Keratinocyte (primary cell): ENCODE results near the gene FHL3. TPM values are rescaled to one million over a fixed set of nuclear protein-coding genes. Genes with fewer than 3 reads are reported as not detected.

Source experiments
- DNase-seq: peaks from one replicate; pipeline ENCODE4 v3.0.0-alpha.2; 2011; ENCODE audit warnings: low read depth, missing footprints, low spot score
- FAIRE-seq: peaks from 2 replicates; lab custom pipeline; 2011; peaks lifted over from hg19 to GRCh38; lab: Jason Lieb, UNC
- H2AFZ ChIP-seq: 2 replicates; pipeline ENCODE4 v1.6.0; 2012; ENCODE audit warnings: low read length, control low read depth, inconsistent platforms; ENCODE audit not compliant: control insufficient read depth
- H3K27ac ChIP-seq: 2 replicates; pipeline ENCODE4 v1.5.1; 2011; ENCODE audit warnings: low read length; ENCODE audit not compliant: control insufficient read depth, insufficient read depth
- H3K27me3 ChIP-seq: 3 replicates; pipeline ENCODE4 v1.6.0; 2011; ENCODE audit warnings: low read length; ENCODE audit not compliant: control insufficient read depth, insufficient read depth; ENCODE audit errors: extremely low read depth
- H3K36me3 ChIP-seq, 2 experiments: 2 replicates in 1 of 2; 3 replicates in 1 of 2; pipeline ENCODE4 v1.5.1; 2011; ENCODE audit warnings: low read length in 2 of 2, mild to moderate bottlenecking in 1 of 2; ENCODE audit not compliant: control insufficient read depth in 2 of 2, insufficient read depth in 2 of 2; ENCODE audit errors: extremely low read depth in 1 of 2
- H3K4me1 ChIP-seq: 3 replicates; pipeline ENCODE4 v1.5.1; 2011; ENCODE audit warnings: low read length; ENCODE audit not compliant: control insufficient read depth, insufficient read depth; ENCODE audit errors: extremely low read depth
- H3K4me2 ChIP-seq: 3 replicates; pipeline ENCODE4 v1.6.0; 2011; ENCODE audit warnings: low read depth, low read length; ENCODE audit not compliant: control insufficient read depth, insufficient read depth; ENCODE audit errors: extremely low read depth
- H3K4me3 ChIP-seq, 3 experiments: fragments of 200-600 bp in 1 of 3; sonication (generic) in 1 of 3; 2 replicates in 2 of 3; 3 replicates in 1 of 3; pipeline ENCODE4 v1.5.1; 2011 to 2016; ENCODE audit warnings: low read length in 3 of 3, mild to moderate bottlenecking in 3 of 3, control low read depth in 2 of 3, inconsistent platforms in 1 of 3, low read depth in 1 of 3, mixed read lengths in 1 of 3, mixed run types in 1 of 3, moderate library complexity in 1 of 3; ENCODE audit not compliant: control insufficient read depth in 2 of 3, insufficient read depth in 2 of 3; ENCODE audit errors: extremely low read depth in 1 of 3
- H3K79me2 ChIP-seq: 2 replicates; pipeline ENCODE4 v1.6.0; 2012; ENCODE audit warnings: low read length; ENCODE audit not compliant: control insufficient read depth, insufficient read depth
- H3K9ac ChIP-seq: 3 replicates; pipeline ENCODE4 v1.6.0; 2011; ENCODE audit warnings: low read length; ENCODE audit not compliant: control insufficient read depth, insufficient read depth; ENCODE audit errors: extremely low read depth
- H3K9me1 ChIP-seq: 3 replicates; pipeline ENCODE4 v1.6.0; 2011; ENCODE audit warnings: low read length; ENCODE audit not compliant: control insufficient read depth, insufficient read depth; ENCODE audit errors: extremely low read depth
- H3K9me3 ChIP-seq: 2 replicates; pipeline ENCODE4 v1.5.1; 2012; ENCODE audit warnings: low read depth, low read length; ENCODE audit not compliant: control insufficient read depth
- H4K20me1 ChIP-seq: 3 replicates; pipeline ENCODE4 v1.6.0; 2011; ENCODE audit warnings: low read length; ENCODE audit not compliant: control insufficient read depth, insufficient read depth; ENCODE audit errors: extremely low read depth
- CTCF ChIP-seq, 3 experiments: IDR thresholded peaks in 1 of 3; conservative IDR thresholded peaks in 1 of 3; optimal IDR thresholded peaks in 1 of 3; 2 replicates in 2 of 3; 3 replicates in 1 of 3; pipeline versions ENCODE3 to v1.5.1; 2011; ENCODE audit warnings: low read length in 3 of 3, mild to moderate bottlenecking in 3 of 3, moderate library complexity in 2 of 3, control low read depth in 1 of 3, inconsistent platforms in 1 of 3; ENCODE audit not compliant: insufficient read depth in 2 of 3; ENCODE audit errors: extremely low read depth in 1 of 3
- EZH2 ChIP-seq: IDR thresholded peaks from one replicate; pipeline ENCODE4 v1.6.1; 2012; ENCODE audit warnings: inconsistent platforms, mild to moderate bottlenecking, low read length, moderate library complexity
- dilution Hi-C: fragments of 300-500 bp; cut with MboI; formaldehyde crosslinking; loops from one replicate; pipeline ENCODE4 v1.7.0; 2020; ENCODE audit warnings: low sequenced_read_pairs; ENCODE audit not compliant: extremely low pct_ligation_motif_present
- polyA plus RNA-seq, 5 experiments: library from polyadenylated mRNA; depleted of rRNA in 3 of 5; stranded (reverse) in 3 of 5; stranded (forward) in 1 of 5; unstranded in 1 of 5; fragments of >200 nt; gene quantifications; 1 replicate in 1 of 5; 2 replicates in 3 of 5; 3 replicates in 1 of 5; pipeline versions ENCODE4 v1.2.1 to v1.2.3, GENCODE V29; 2011 to 2012; ENCODE audit warnings: missing spikeins in 2 of 5, low read depth in 1 of 5, low replicate concordance in 1 of 5

FHL3 gene
- polyA plus RNA-seq, 1 donor (not counting 4 experiments of a cell fraction or from before 2014, with no cell fraction given), result 5.1 TPM

- H2AFZ ChIP-seq, result no peak overlapping the region
- H3K9me1 ChIP-seq, result peaks cover 3% of the 10 kb centered on the region
- no peak overlapping the region for H3K4me2 ChIP-seq
- FAIRE-seq, result no peak
- no peak overlapping the region for H3K9ac ChIP-seq
- no peak for DNase-seq
- no peaks in the 10 kb centered on the region for H3K9me3 ChIP-seq
- dilution Hi-C loops, result no loop called here
- no peak overlapping the region for H3K27ac ChIP-seq
- peaks cover 22 to 41% of the 10 kb centered on the region in 2 experiments for H3K36me3 ChIP-seq
- H3K4me3 ChIP-seq, result no peak overlapping the region
- TF ChIP-seq EZH2 (no peak), CTCF (optimal IDR thresholded peaks at IDR 0.05 in 1 of 3, IDR thresholded peaks at IDR 0.05 in 1 of 3, conservative IDR thresholded peaks at IDR 0.05 in 1 of 3; ENCODE audit: extremely low read depth in 1 of 3, insufficient read depth in 2 of 3, low read length in 3 of 3) (no peak)
- H3K27me3 ChIP-seq, result no peaks in the 10 kb centered on the region
- H3K79me2 ChIP-seq, result peaks cover 26% of the 10 kb centered on the region
- peaks cover 12% of the 10 kb centered on the region for H3K4me1 ChIP-seq
- no peaks in the 10 kb centered on the region for H4K20me1 ChIP-seq
Measured at GRCh38 chr1:38020396-38020795, 15.1 kb upstream of the FHL3 start.

GRCh38 chr1:38018864-38019343, 13.6 kb upstream of the FHL3 start:
- Histone ChIP-seq H3K4me1 (peaks cover 14% of the 10 kb centered on the region), H3K27ac (no peak overlapping the region), H3K4me3 (no peak overlapping the region), H3K79me2 (peaks cover 40% of the 10 kb centered on the region), H3K27me3 (no peaks in the 10 kb centered on the region), H3K9me3 (no peaks in the 10 kb centered on the region), H2AFZ (no peak overlapping the region), H3K4me2 (no peak overlapping the region), H3K36me3 (peaks cover 21 to 44% of the 10 kb centered on the region in 2 experiments), H4K20me1 (no peaks in the 10 kb centered on the region), H3K9me1 (peaks cover 3% of the 10 kb centered on the region), H3K9ac (no peak overlapping the region)
- dilution Hi-C loops, result no loop called here
- FAIRE-seq, result no peak
- TF ChIP-seq CTCF (optimal IDR thresholded peaks at IDR 0.05 in 1 of 3, IDR thresholded peaks at IDR 0.05 in 1 of 3, conservative IDR thresholded peaks at IDR 0.05 in 1 of 3; ENCODE audit: extremely low read depth in 1 of 3, insufficient read depth in 2 of 3, low read length in 3 of 3) (peak in 2 of 3 experiments; percentile 52 to 60), EZH2 (no peak)
- DNase-seq, result no peak
